ENCODE results near the gene AIFM2. TPM values are rescaled to one million over a fixed set of nuclear protein-coding genes. Genes with fewer than 3 reads are reported as not detected.

AIFM2 gene
- total RNA-seq, 8 experiments from 2014 or later = 1.5 to 9.6 (median 4.2) TPM

DNA sequence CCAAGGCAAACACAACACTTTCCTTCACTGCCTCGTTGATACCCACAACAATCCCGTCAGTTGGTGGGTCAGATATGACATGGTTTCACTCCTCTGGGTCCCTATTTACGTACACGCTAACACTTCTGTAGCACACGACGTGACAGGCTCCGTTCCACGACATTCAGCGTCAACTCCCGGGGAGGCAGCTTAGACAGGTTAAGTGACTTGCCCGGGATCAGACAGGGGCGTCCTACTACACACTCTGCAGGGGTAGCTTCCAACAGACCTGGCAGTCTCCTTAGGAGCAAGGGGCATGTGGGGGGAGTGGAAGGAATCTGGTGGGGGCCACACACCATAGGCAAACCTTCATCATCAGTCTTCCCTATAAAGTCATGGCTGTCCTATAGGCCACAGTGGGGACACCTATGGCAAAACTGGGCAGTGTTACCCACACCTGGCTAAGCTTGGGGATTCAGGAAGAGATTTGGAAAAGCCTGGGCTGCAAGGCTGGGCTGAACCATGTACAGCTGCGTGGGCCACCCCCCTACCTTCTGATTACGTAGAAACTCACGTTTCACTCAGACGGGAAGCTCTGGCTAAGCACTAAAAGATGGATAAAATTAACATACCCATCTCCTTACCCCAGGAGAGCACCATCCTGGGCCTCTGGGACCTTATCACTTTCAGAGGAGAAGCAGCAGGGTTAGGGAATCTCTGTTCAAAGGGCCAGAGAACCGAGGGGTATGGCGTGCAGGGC, 11.9 kb upstream of the AIFM2 start:
- in situ Hi-C loops (cut with MboI; ENCODE audit: low pct_unique_long_range_greater_than_20kb in 2 of 9, low sequenced_read_pairs in 9 of 9, unreplicated experiment in 9 of 9) = no loop called here
- ATAC-seq (replicated peaks in 6 of 8) = no peak
- H3K4me1 ChIP-seq (replicated peaks in 1 of 2) = peaks cover 13% of the 10 kb centered on the region in 2 donors
- 47 to 100% (median 92%) methylated on average over 2 to 8 of the region's 18 CpGs; no CpG with 5 or more reads in 2 of the 10 experiments for WGBS, 10 experiments
- no peak overlapping the region for H3K27ac ChIP-seq
- peak overlapping the region in 4 of 5 donors; percentile 45 to 57 (median 54) for H3K4me3 ChIP-seq

DNA sequence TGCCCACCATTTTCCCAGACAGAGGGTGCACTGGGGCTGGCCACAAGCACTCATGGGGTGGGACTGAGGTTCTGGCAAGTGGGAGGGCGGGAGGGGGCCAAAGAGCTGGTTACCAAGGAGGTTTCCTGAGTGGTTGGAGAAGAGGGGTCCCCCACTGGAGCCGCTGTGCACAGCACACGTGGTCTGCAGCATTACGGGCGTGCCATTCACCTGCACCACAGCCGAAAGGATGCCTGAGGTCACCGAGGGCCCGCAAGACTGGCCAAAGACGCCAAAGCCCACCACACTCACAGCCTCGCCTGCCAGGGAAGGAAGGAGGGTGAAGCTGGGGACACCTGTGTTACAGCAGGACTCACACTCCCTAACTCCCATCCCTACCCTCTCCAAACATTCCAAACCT, 9.9 kb upstream of the AIFM2 start:
- ATAC-seq (replicated peaks in 6 of 8) = no peak
- H3K4me3 ChIP-seq = no peak overlapping the region
- in situ Hi-C loops (cut with MboI; ENCODE audit: low pct_unique_long_range_greater_than_20kb in 2 of 9, low sequenced_read_pairs in 9 of 9, unreplicated experiment in 9 of 9) = no loop called here
- H3K27ac ChIP-seq = no peak overlapping the region
- no CpG with 5 or more reads among the region's 10 CpGs for WGBS, 10 experiments
- H3K4me1 ChIP-seq (replicated peaks in 1 of 2) = peaks cover 11 to 12% of the 10 kb centered on the region in 2 donors

DNA sequence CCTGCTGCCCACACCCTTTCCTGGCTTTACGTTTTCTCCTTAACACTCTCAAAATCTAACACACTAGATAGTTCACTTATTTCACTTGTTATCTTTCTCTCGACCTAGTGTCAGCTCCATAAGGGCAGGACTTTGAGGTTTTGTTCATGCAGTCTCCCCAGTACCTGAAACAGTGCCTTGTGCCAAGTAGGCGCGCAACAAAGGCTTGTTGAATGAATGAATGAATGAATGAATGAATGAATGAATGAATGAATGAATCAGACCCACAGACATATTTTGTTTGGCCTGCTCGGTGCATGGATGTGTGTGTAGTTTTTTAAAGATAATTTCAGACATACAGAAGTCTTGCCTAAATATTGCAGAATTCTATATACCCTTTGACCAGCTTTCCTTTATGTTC, 7.7 kb upstream of the AIFM2 start:
- H3K4me1 ChIP-seq (replicated peaks in 1 of 2) = peaks cover 6 to 8% of the 10 kb centered on the region in 2 donors
- H3K4me3 ChIP-seq = no peak overlapping the region
- WGBS, 10 experiments = 76 to 100% (median 95%) methylated on average over 1 to 4 of the region's 5 CpGs; no CpG with 5 or more reads in 1 of the 10 experiments
- ATAC-seq (replicated peaks in 6 of 8) = no peak
- in situ Hi-C loops (cut with MboI; ENCODE audit: low pct_unique_long_range_greater_than_20kb in 2 of 9, low sequenced_read_pairs in 9 of 9, unreplicated experiment in 9 of 9) = no loop called here
- H3K27ac ChIP-seq = no peak overlapping the region

GRCh38 chr10:70139997-70140250, 7.3 kb upstream of the AIFM2 start:
- ATAC-seq (replicated peaks in 6 of 8) = no peak
- 92 to 100% (median 100%) methylated on average over 1 to 3 of the region's 6 CpGs; no CpG with 5 or more reads in 7 of the 10 experiments for WGBS, 10 experiments
- H3K4me3 ChIP-seq = no peak overlapping the region
- no peak overlapping the region for H3K27ac ChIP-seq
- H3K4me1 ChIP-seq (replicated peaks in 1 of 2) = peaks cover 3 to 4% of the 10 kb centered on the region in 2 donors
- in situ Hi-C loops (cut with MboI; ENCODE audit: low pct_unique_long_range_greater_than_20kb in 2 of 9, low sequenced_read_pairs in 9 of 9, unreplicated experiment in 9 of 9) = no loop called here

GRCh38 chr10:70139151-70139996, 6.7 kb upstream of the AIFM2 start:
- Histone ChIP-seq H3K27ac (no peak overlapping the region), H3K4me1 (replicated peaks in 1 of 2) (no peaks in the 10 kb centered on the region), H3K4me3 (no peak overlapping the region)
- in situ Hi-C loops (cut with MboI; ENCODE audit: low pct_unique_long_range_greater_than_20kb in 2 of 9, low sequenced_read_pairs in 9 of 9, unreplicated experiment in 9 of 9) = no loop called here
- no peak for ATAC-seq (replicated peaks in 6 of 8)
- 33 to 100% (median 86%) methylated on average over 1 to 4 of the region's 11 CpGs; no CpG with 5 or more reads in 5 of the 10 experiments for WGBS, 10 experiments

DNA sequence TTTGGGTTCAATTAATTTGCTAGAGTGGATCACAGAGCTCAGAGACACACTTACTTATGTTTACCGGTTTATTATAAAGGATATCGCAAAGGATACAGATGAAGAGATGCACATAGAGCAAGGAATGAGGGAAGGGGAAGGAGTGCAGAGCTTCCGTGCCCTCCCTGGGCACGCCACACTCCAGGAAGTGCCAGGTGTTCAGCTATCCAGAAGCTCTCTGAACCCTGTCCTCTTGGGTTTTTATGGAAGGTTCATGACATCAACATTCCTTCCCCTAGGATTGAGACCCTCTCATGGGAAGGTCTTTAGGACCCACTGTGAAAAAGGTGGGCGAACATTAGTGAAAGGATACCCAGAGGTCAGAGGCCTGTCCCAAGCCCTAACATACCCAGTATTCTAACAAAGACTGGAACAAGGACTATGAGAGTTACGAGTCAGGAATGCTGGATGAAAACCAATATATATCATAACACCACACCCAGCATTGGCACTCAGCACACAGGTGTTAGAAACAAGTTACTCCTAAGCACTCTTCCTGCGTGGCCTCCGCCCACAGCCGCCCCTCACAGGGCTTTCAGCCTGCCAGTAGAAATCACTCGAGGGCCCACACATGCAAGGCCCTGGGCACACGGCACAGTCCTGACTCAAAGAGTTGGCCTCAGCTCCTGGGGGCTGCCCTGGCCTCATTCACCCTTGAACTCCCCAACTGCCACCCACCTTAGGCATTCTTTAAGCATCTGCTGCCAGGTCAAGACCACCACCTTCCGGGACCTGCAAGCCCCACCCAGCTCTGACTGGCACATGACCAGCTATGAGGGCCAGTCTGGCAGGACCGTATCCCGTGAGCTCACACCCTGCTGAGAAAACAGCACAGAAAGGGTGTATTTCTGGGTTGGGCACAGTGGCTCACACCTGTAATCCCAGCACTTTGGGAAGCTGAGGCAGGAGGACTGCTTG, 5.6 kb upstream of the AIFM2 start:
- peak in 1 of 8 experiments; percentile 43 for ATAC-seq (replicated peaks in 6 of 8)
- 89 to 100% (median 95%) methylated on average over 1 to 8 of the region's 14 CpGs; no CpG with 5 or more reads in 2 of the 10 experiments for WGBS, 10 experiments
- no peak overlapping the region for H3K27ac ChIP-seq

DNA sequence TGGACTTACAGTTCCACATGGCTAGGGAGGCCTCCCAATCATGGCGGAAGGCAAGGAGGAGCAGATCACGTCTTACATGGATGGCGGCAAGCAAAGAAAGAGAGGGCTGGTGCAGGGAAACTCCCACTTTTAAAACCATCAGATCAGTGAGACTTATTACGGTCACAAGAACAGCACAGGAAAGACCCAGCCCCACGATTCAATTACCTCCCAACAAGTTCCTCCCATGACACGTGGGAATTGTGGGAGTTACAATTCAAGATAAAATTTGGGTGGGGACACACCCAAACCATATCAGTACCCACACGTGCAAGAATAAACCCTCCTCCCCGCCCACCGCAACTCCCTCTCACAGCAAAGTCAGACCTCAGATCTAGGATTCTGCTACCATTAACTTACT, 4.5 kb upstream of the AIFM2 start:
- no peak overlapping the region for H3K27ac ChIP-seq
- WGBS, 10 experiments = 65 to 92% (median 80%) methylated on average over 3 to 6 of the region's 9 CpGs; no CpG with 5 or more reads in 4 of the 10 experiments
- no peak overlapping the region for H3K4me3 ChIP-seq
- in situ Hi-C loops (cut with MboI; ENCODE audit: low pct_unique_long_range_greater_than_20kb in 2 of 9, low sequenced_read_pairs in 9 of 9, unreplicated experiment in 9 of 9) = no loop called here
- ATAC-seq (replicated peaks in 6 of 8) = no peak
- no peaks in the 10 kb centered on the region for H3K4me1 ChIP-seq (replicated peaks in 1 of 2)

More for the DNA sequence above, 5.6 kb upstream of the AIFM2 start:
- no peaks in the 10 kb centered on the region for H3K4me1 ChIP-seq (replicated peaks in 1 of 2)
- H3K4me3 ChIP-seq = no peak overlapping the region
- in situ Hi-C loops (cut with MboI; ENCODE audit: low pct_unique_long_range_greater_than_20kb in 2 of 9, low sequenced_read_pairs in 9 of 9, unreplicated experiment in 9 of 9) = no loop called here

- no peak for ATAC-seq (replicated peaks in 6 of 8)
- in situ Hi-C loops (cut with MboI; ENCODE audit: low pct_unique_long_range_greater_than_20kb in 2 of 9, low sequenced_read_pairs in 9 of 9, unreplicated experiment in 9 of 9) = no loop called here
- Histone ChIP-seq H3K4me1 (replicated peaks in 1 of 2) (no peaks in the 10 kb centered on the region), H3K27ac (no peak overlapping the region), H3K4me3 (no peak overlapping the region)
- 53 to 100% (median 68%) methylated on average over 1 to 5 of the region's 7 CpGs; no CpG with 5 or more reads in 4 of the 10 experiments for WGBS, 10 experiments
Measured at GRCh38 chr10:70135684-70136083, 3.1 kb upstream of the AIFM2 start.

DNA sequence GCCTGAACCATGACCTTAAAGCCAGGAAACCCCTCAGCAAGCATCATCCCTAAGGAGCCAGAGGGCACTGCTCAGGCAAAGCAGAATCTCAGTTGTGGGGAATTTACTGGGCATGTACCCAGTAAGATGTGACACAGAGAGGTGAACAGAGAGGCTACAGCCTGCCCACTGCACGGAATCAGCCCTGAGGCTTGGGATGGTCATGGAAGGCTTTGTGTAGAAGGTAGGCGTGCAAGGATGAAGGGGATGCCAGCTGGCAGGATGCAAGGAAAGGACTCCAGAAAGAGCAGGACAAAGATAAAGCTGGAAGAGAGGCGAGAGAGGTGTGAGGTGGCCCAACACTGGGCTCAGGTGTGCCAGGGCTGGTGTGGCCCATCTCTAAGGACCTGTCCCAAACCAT, 2.4 kb upstream of the AIFM2 start:
- no peak overlapping the region for H3K27ac ChIP-seq
- no peak for ATAC-seq (replicated peaks in 6 of 8)
- in situ Hi-C loops (cut with MboI; ENCODE audit: low pct_unique_long_range_greater_than_20kb in 2 of 9, low sequenced_read_pairs in 9 of 9, unreplicated experiment in 9 of 9) = no loop called here
- no peaks in the 10 kb centered on the region for H3K4me1 ChIP-seq (replicated peaks in 1 of 2)
- H3K4me3 ChIP-seq = no peak overlapping the region
- 67 to 100% (median 90%) methylated on average over 1 to 3 of the region's 3 CpGs; no CpG with 5 or more reads in 2 of the 10 experiments for WGBS, 10 experiments

GRCh38 chr10:70131560-70131937, 1.1 kb downstream of the AIFM2 start:
- no peak for ATAC-seq (replicated peaks in 6 of 8)
- Histone ChIP-seq H3K27ac (no peak overlapping the region), H3K4me3 (no peak overlapping the region), H3K4me1 (replicated peaks in 1 of 2) (no peaks in the 10 kb centered on the region)
- in situ Hi-C loops (cut with MboI; ENCODE audit: low pct_unique_long_range_greater_than_20kb in 2 of 9, low sequenced_read_pairs in 9 of 9, unreplicated experiment in 9 of 9) = no loop called here
- 91 to 100% methylated on average over 1 to 4 of the region's 4 CpGs; no CpG with 5 or more reads in 8 of the 10 experiments for WGBS, 10 experiments

GRCh38 chr10:70130878-70131559, 1.6 kb downstream of the AIFM2 start:
- no peak for ATAC-seq (replicated peaks in 6 of 8)
- 17 to 100% (median 85%) methylated on average over 1 to 9 of the region's 10 CpGs; no CpG with 5 or more reads in 2 of the 10 experiments for WGBS, 10 experiments
- in situ Hi-C loops (cut with MboI; ENCODE audit: low pct_unique_long_range_greater_than_20kb in 2 of 9, low sequenced_read_pairs in 9 of 9, unreplicated experiment in 9 of 9) = no loop called here
- Histone ChIP-seq H3K4me3 (no peak overlapping the region), H3K27ac (no peak overlapping the region), H3K4me1 (replicated peaks in 1 of 2) (no peaks in the 10 kb centered on the region)

DNA sequence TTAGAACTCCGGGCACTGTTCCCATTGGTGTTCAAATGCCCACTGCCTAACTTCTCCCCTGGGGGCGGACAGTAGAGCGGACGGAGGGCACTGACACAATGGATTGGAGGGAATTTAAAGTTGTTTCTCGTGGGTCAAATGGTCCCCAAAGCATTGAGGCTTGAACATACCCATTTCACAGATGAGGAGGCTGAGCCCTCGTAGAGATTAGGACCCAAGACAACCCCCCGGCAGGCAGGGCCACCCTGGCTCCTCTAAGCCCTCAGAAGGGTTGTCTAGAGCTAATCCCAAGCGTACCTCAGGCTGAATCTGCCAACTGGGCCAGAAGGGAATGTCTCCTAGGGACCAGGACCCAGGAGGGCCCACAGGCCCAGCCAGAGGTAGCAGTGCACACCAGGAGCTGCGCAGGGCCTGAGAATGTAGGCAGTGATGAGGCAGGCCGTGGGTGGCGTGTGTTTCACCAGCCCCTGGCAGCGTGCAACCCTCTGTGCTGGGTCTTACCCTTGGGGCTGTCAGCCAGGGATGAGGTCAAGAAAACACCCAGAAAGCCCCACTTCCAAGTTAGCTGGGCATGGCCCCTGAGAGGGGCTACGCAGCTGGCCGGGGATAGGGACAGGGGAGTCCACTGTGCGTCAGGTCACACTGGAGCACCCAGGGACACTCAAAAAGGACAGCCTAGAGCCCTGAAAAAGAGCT, 5.8 kb downstream of the AIFM2 start:
- in situ Hi-C loops (cut with MboI; ENCODE audit: low pct_unique_long_range_greater_than_20kb in 2 of 9, low sequenced_read_pairs in 9 of 9, unreplicated experiment in 9 of 9) = no loop called here
- Histone ChIP-seq H3K4me1 (replicated peaks in 1 of 2) (no peaks in the 10 kb centered on the region), H3K27ac (no peak overlapping the region), H3K4me3 (no peak overlapping the region)
- no peak for ATAC-seq (replicated peaks in 6 of 8)
- WGBS, 10 experiments = 61 to 100% (median 92%) methylated on average over 1 to 10 of the region's 15 CpGs; no CpG with 5 or more reads in 2 of the 10 experiments

Measured in motor neuron (in vitro differentiated cells).